OCI-LY1 (cell line): ENCODE results near the gene SLC2A5.
"Not testable (repeated sequence)": the region's sequence is repeated elsewhere in the genome, so short reads cannot be mapped to it uniquely, and the experiment has no call there.

Experiments
- H2AFZ ChIP-seq: fragments of 200-600 bp; sonication (generic), shearing (Covaris generic); 2 replicates; pipeline ENCODE4 v1.6.0; 2014; ENCODE audit warnings: antibody characterized with exemption, mild to moderate bottlenecking, low read length
- H3F3A ChIP-seq: fragments of 200-600 bp; sonication (generic), shearing (Covaris generic); 2 replicates; pipeline ENCODE4 v1.6.0; 2014; ENCODE audit warnings: mild to moderate bottlenecking, antibody characterized with exemption, low read length, moderate library complexity; ENCODE audit not compliant: insufficient read depth
- H3K27ac ChIP-seq: fragments of 200-600 bp; sonication (generic); 2 replicates; pipeline ENCODE4 v1.5.1; 2014; ENCODE audit warnings: low read length, mixed run types, mild to moderate bottlenecking, low read depth; ENCODE audit not compliant: poor library complexity, severe bottlenecking
- H3K27me3 ChIP-seq: fragments of 200-600 bp; sonication (generic); 2 replicates; pipeline ENCODE4 v1.6.0; 2014; ENCODE audit warnings: antibody characterized with exemption, mild to moderate bottlenecking, low read length, moderate library complexity; ENCODE audit not compliant: insufficient read depth
- H3K36me3 ChIP-seq: fragments of 200-600 bp; sonication (generic); 2 replicates; pipeline ENCODE4 v1.6.1; 2014; ENCODE audit warnings: mild to moderate bottlenecking, antibody characterized with exemption, low read length, moderate library complexity, mixed read lengths; ENCODE audit not compliant: insufficient read depth
- H3K4me1 ChIP-seq: fragments of 200-600 bp; sonication (generic); 2 replicates; pipeline ENCODE4 v1.5.1; 2014; ENCODE audit warnings: mild to moderate bottlenecking, low read length, moderate library complexity; ENCODE audit not compliant: insufficient read depth, severe bottlenecking
- H3K4me2 ChIP-seq: fragments of 200-600 bp; sonication (generic), shearing (Covaris generic); 2 replicates; pipeline ENCODE4 v1.6.1; 2014; ENCODE audit warnings: low read length
- H3K4me3 ChIP-seq: fragments of 200-600 bp; sonication (generic); 2 replicates; pipeline ENCODE4 v1.5.1; 2014; ENCODE audit warnings: low read length, low read depth, mild to moderate bottlenecking, mixed read lengths; ENCODE audit not compliant: poor library complexity, severe bottlenecking
- H3K79me2 ChIP-seq: fragments of 200-600 bp; shearing (Covaris generic); 2 replicates; pipeline ENCODE4 v1.6.1; 2016; ENCODE audit warnings: mixed run types, low read length, mixed read lengths; ENCODE audit not compliant: insufficient read depth
- H3K9ac ChIP-seq: fragments of 200-600 bp; sonication (generic), shearing (Covaris generic); 2 replicates; pipeline ENCODE4 v1.6.1; 2014; ENCODE audit warnings: mild to moderate bottlenecking, low read length, mixed read lengths
- H3K9me2 ChIP-seq: fragments of 200-600 bp; sonication (generic), shearing (Covaris generic); 2 replicates; pipeline ENCODE4 v1.6.1; 2014; ENCODE audit warnings: low read depth, mild to moderate bottlenecking, low read length, mixed read lengths
- H3K9me3 ChIP-seq: fragments of 200-600 bp; shearing (Covaris generic); 2 replicates; pipeline ENCODE4 v1.6.1; 2014; ENCODE audit warnings: low read length, mixed read lengths
- H4K20me1 ChIP-seq: fragments of 200-600 bp; sonication (generic), shearing (Covaris generic); 2 replicates; pipeline ENCODE4 v1.6.0; 2016; ENCODE audit warnings: mild to moderate bottlenecking, low read length; ENCODE audit not compliant: insufficient read depth
- CTCF ChIP-seq: fragments of 200-600 bp; sonication (generic), shearing (Covaris generic); IDR thresholded peaks from 2 replicates; pipeline ENCODE4 v1.5.1; 2017; ENCODE audit warnings: mild to moderate bottlenecking, antibody characterized with exemption, low read length, moderate library complexity, mixed read lengths
- EZH2 ChIP-seq: fragments of 200-600 bp; sonication (generic), shearing (Covaris generic); IDR thresholded peaks from 2 replicates; pipeline ENCODE4 v1.8.0; 2017; ENCODE audit warnings: borderline replicate concordance, mixed run types, mild to moderate bottlenecking, antibody characterized with exemption, low read length, moderate library complexity, mixed read lengths

The SLC2A5 gene

GRCh38 chr1:9095818-9096217 lies 26.4 kb upstream of the SLC2A5 start:
- Histone ChIP-seq H3F3A (no peaks in the 10 kb centered on the region), H3K9me2 (no peaks in the 10 kb centered on the region), H4K20me1 (no peaks in the 10 kb centered on the region), H3K4me1 (peaks cover 13% of the 10 kb centered on the region), H2AFZ (no peak overlapping the region), H3K4me2 (no peak overlapping the region), H3K36me3 (no peaks in the 10 kb centered on the region; the same call in 1 of the 2 replicates), H3K79me2 (no peaks in the 10 kb centered on the region), H3K4me3 (no peak overlapping the region), H3K9me3 (no peaks in the 10 kb centered on the region), H3K9ac (no peak overlapping the region), H3K27ac (no peak overlapping the region), H3K27me3 (peaks cover 8% of the 10 kb centered on the region)
- TF ChIP-seq EZH2 (no peak), CTCF (no peak)

DNA sequence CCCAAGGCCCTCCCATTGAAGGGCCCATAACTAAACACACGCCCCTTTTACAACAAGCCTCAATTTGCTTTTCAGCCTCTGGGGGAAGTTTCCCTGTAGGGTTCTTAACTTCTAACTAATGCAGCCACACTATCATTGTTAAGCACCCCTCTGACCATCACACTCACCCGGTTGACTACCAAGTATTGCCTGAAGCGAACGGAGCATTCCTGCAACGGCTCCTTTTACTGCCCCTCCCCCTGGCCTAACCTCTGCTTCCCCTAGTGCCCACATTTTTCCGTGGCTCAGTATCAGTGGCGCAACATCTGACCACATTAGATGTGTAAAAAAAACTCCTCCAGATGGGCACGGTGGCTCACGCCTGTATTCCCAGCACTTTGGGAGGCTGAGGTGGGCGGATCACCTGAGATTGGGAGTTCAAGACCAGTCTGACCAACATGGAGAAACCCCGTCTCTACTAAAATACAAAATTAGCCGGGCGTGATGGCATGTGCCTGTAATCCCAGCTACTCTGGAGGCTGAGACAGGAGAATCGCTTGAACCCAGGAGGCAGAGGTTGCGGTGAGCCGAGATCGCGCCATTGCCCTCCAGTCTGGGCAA lies 24.7 kb upstream of the SLC2A5 start:
- not testable (repeated sequence) for H3K4me1 ChIP-seq, H3K9ac ChIP-seq, H3K9me2 ChIP-seq, H3K4me2 ChIP-seq, H3K4me3 ChIP-seq, H3K27ac ChIP-seq, H3K36me3 ChIP-seq, H2AFZ ChIP-seq, H3F3A ChIP-seq, H3K79me2 ChIP-seq, H4K20me1 ChIP-seq, H3K9me3 ChIP-seq
- H3K27me3 ChIP-seq: peaks cover 11% of the 10 kb centered on the region

DNA sequence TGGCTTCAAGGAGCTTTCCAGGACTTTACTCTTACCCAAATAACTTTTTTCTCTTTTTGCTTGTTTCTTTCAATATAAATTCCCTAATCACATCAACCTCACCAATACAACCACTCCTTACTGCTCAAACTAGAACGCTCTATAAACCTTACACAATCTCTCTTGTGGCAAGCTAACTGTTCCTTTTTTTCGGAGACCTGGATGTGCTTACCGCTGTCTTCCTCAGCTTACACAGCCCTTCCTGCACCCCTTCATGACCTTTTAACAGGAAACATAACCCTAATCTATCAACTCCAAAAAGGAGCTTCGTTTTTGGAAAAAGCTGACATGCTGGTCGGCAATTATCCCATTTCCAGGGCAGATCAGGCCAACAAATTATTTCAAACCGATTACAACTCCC lies 24.1 kb upstream of the SLC2A5 start:
- Histone ChIP-seq H3K9me3 (peaks cover 4% of the 10 kb centered on the region; the same call in 1 of the 2 replicates), H3K4me1 (no peaks in the 10 kb centered on the region), H3K4me3 (no peak overlapping the region), H3K9me2 (no peaks in the 10 kb centered on the region), H3K79me2 (no peaks in the 10 kb centered on the region), H3K36me3 (no peaks in the 10 kb centered on the region; the same call in 1 of the 2 replicates), H2AFZ (no peak overlapping the region), H3K27me3 (peaks cover 11% of the 10 kb centered on the region), H4K20me1 (no peaks in the 10 kb centered on the region), H3K9ac (no peak overlapping the region), H3K27ac (no peak overlapping the region), H3K4me2 (no peak overlapping the region), H3F3A (no peaks in the 10 kb centered on the region)
- TF ChIP-seq CTCF (no peak), EZH2 (no peak)

GRCh38 chr1:9093091-9093490 lies 23.7 kb upstream of the SLC2A5 start:
- Histone ChIP-seq H3K27me3 (peaks cover 11% of the 10 kb centered on the region), H3K9me3 (peaks cover 4% of the 10 kb centered on the region; the same call in 1 of the 2 replicates), H3K36me3 (no peaks in the 10 kb centered on the region; the same call in 1 of the 2 replicates), H3K4me1 (no peaks in the 10 kb centered on the region), H3F3A (no peaks in the 10 kb centered on the region), H3K27ac (no peak overlapping the region), H3K9me2 (no peaks in the 10 kb centered on the region), H4K20me1 (no peaks in the 10 kb centered on the region), H3K9ac (no peak overlapping the region), H3K4me3 (no peak overlapping the region), H3K4me2 (no peak overlapping the region), H2AFZ (no peak overlapping the region), H3K79me2 (no peaks in the 10 kb centered on the region)
- TF ChIP-seq CTCF (no peak), EZH2 (no peak)
